SK-N-SH (cell line): ENCODE results near the gene UBAP1L. TPM values are rescaled to one million over a fixed set of nuclear protein-coding genes. Genes with fewer than 3 reads are reported as not detected.
A peak's percentile ranks its signal among the peaks of the same experiment; 100 is the strongest.

Experiments
- CTCF ChIA-PET: fragments of 300-600, 350-600 bp; formaldehyde crosslinking; extraction: SDS; loops from one replicate; lab custom pipeline; 2021; lab: Yijun Ruan, JAX
- POLR2A ChIA-PET: fragments of 350-600 bp; sonication (Branson Sonifier 250); formaldehyde crosslinking; extraction: SDS; loops from one replicate; lab custom pipeline; 2020; ENCODE audit warnings: antibody characterized with exemption, inconsistent platforms; lab: Yijun Ruan, JAX
- DNase-seq: peaks from one replicate; pipeline ENCODE4 v3.0.0; 2012
- H2AFZ ChIP-seq: fragments of 200-600 bp; sonication (generic); 2 replicates; pipeline ENCODE4 v1.8.1; 2016; ENCODE audit warnings: antibody characterized with exemption, mild to moderate bottlenecking, low read depth
- H3F3A ChIP-seq: fragments of 200-600 bp; sonication (generic); replicated peaks from 2 replicates; pipeline ENCODE3; 2016; ENCODE audit warnings: antibody characterized with exemption, mild to moderate bottlenecking; ENCODE audit not compliant: insufficient read depth
- H3K27ac ChIP-seq, 2 experiments: fragments of 200-500 bp in 1 of 2; fragments of 200-600 bp in 1 of 2; sonication (Bioruptor generic) in 1 of 2; sonication (generic), shearing (Covaris generic) in 1 of 2; 2 replicates each; pipeline versions ENCODE4 v1.5.1 to v1.6.1; 2014 to 2016; ENCODE audit warnings: low read depth in 2 of 2, inconsistent platforms in 1 of 2, low read length in 1 of 2, mild to moderate bottlenecking in 1 of 2, mixed read lengths in 1 of 2
- H3K27me3 ChIP-seq: fragments of 200-600 bp; sonication (generic), shearing (Covaris generic); 2 replicates; pipeline ENCODE4 v1.6.1; 2016; ENCODE audit warnings: mixed run types; ENCODE audit not compliant: insufficient read depth
- H3K36me3 ChIP-seq, 2 experiments: fragments of 200-500 bp in 1 of 2; fragments of 200-600 bp in 1 of 2; sonication (Bioruptor generic) in 1 of 2; sonication (generic) in 1 of 2; replicated peaks in 1 of 2; 2 replicates each; pipeline versions ENCODE3 to v1.5.1; 2014 to 2016; ENCODE audit warnings: low read length in 1 of 2, mild to moderate bottlenecking in 1 of 2; ENCODE audit not compliant: insufficient read depth in 2 of 2, control insufficient read depth in 1 of 2
- H3K4me1 ChIP-seq, 2 experiments: fragments of 200-500 bp in 1 of 2; fragments of 200-600 bp in 1 of 2; sonication (Bioruptor generic) in 1 of 2; sonication (generic), shearing (Covaris generic) in 1 of 2; 2 replicates each; pipeline versions ENCODE4 v1.5.1 to v1.6.1; 2014 to 2016; ENCODE audit warnings: low read depth in 1 of 2, low read length in 1 of 2, mixed run types in 1 of 2; ENCODE audit not compliant: insufficient read depth in 2 of 2, control insufficient read depth in 1 of 2
- H3K4me2 ChIP-seq: fragments of 200-600 bp; sonication (generic), shearing (Covaris generic); 2 replicates; pipeline ENCODE4 v1.6.1; 2017; ENCODE audit warnings: mixed run types
- H3K4me3 ChIP-seq, 2 experiments: fragments of 200-500 bp in 1 of 2; fragments of 200-600 bp in 1 of 2; sonication (Bioruptor generic) in 1 of 2; sonication (generic), shearing (Covaris generic) in 1 of 2; 2 replicates each; pipeline versions ENCODE4 v1.5.1 to v1.8.1; 2014 to 2016; ENCODE audit warnings: low read depth in 2 of 2, inconsistent platforms in 1 of 2, low read length in 1 of 2, mild to moderate bottlenecking in 1 of 2, mixed read lengths in 1 of 2, moderate library complexity in 1 of 2
- H3K79me2 ChIP-seq: fragments of 200-600 bp; sonication (generic); 2 replicates; pipeline ENCODE4 v1.8.1; 2017; ENCODE audit warnings: mild to moderate bottlenecking; ENCODE audit not compliant: insufficient read depth
- H3K9ac ChIP-seq: fragments of 200-600 bp; sonication (generic); 2 replicates; pipeline ENCODE4 v1.6.1; 2017; ENCODE audit warnings: mixed run types
- H3K9me2 ChIP-seq: fragments of 200-600 bp; sonication (generic); 2 replicates; pipeline ENCODE4 v1.6.1; 2017; ENCODE audit warnings: mixed run types
- H3K9me3 ChIP-seq: fragments of 200-600 bp; sonication (generic); 2 replicates; pipeline ENCODE4 v1.6.1; 2017; ENCODE audit warnings: mixed run types, mild to moderate bottlenecking, moderate library complexity
- H4K20me1 ChIP-seq: fragments of 200-600 bp; sonication (generic); 2 replicates; pipeline ENCODE4 v1.6.1; 2017; ENCODE audit warnings: mild to moderate bottlenecking, mixed run types; ENCODE audit not compliant: insufficient read depth
- CHD2 ChIP-seq: fragments of 150-350 bp; IDR thresholded peaks from 2 replicates; pipeline ENCODE4 v1.6.1; 2018; ENCODE audit warnings: low read length; ENCODE audit not compliant: partially characterized antibody
- EP300 ChIP-seq, 2 experiments: IDR thresholded peaks; 2 replicates each; pipeline versions ENCODE4 v1.4.0 to v1.6.1; 2012; ENCODE audit warnings: borderline replicate concordance in 1 of 2, low read depth in 1 of 2, low read length in 1 of 2
- MXI1 ChIP-seq: IDR thresholded peaks from 2 replicates; pipeline ENCODE4 v1.6.1; 2012; ENCODE audit warnings: mild to moderate bottlenecking, low read depth, low read length, improper control_type of control experiment
- RAD21 ChIP-seq: IDR thresholded peaks from 2 replicates; pipeline ENCODE4 v1.6.1; 2012; ENCODE audit warnings: mild to moderate bottlenecking, low read length
- RCOR1 ChIP-seq: fragments of 150-350 bp; IDR thresholded peaks from 2 replicates; pipeline ENCODE4 v1.6.1; 2017; ENCODE audit warnings: antibody characterized with exemption, low read length
- SIN3A ChIP-seq: IDR thresholded peaks from 2 replicates; pipeline ENCODE4 v1.6.1; 2012; ENCODE audit warnings: low read depth, mild to moderate bottlenecking, low read length, moderate library complexity, borderline replicate concordance
- SMC3 ChIP-seq: IDR thresholded peaks from 2 replicates; pipeline ENCODE4 v1.6.1; 2012; ENCODE audit warnings: low read depth, low read length, improper control_type of control experiment
- WGBS: methylation state at CpG from one replicate; pipeline ENCODE4 v1.1.6; 2017; ENCODE audit warnings: low lambda C conversion rate; 5-methylcytosine and 5-hydroxymethylcytosine counted together
- polyA plus RNA-seq, 3 experiments: library from polyadenylated mRNA; depleted of rRNA; stranded (reverse); fragments of >200 nt; gene quantifications; 2 replicates each; pipeline ENCODE4 v1.2.3, GENCODE V29; 2012
- TF ChIP-seq, protein P1 (sequence below): fragments of 150-350 bp; IDR thresholded peaks from 2 replicates; pipeline ENCODE4 v1.6.1; 2017; ENCODE audit warnings: antibody characterized with exemption, low read length, low read depth, borderline replicate concordance
- TF ChIP-seq, protein P2 (sequence below): IDR thresholded peaks from 2 replicates; pipeline ENCODE4; 2012
- TF ChIP-seq, protein P3 (sequence below): fragments of 200-600 bp; sonication (generic); IDR thresholded peaks from 2 replicates; pipeline ENCODE4 v1.6.1; 2017; ENCODE audit warnings: antibody characterized with exemption, mild to moderate bottlenecking, moderate library complexity

The UBAP1L gene
- polyA plus RNA-seq, 1 of the 3 experiments (the other 2 are of a cell fraction): 1.8 TPM

DNA sequence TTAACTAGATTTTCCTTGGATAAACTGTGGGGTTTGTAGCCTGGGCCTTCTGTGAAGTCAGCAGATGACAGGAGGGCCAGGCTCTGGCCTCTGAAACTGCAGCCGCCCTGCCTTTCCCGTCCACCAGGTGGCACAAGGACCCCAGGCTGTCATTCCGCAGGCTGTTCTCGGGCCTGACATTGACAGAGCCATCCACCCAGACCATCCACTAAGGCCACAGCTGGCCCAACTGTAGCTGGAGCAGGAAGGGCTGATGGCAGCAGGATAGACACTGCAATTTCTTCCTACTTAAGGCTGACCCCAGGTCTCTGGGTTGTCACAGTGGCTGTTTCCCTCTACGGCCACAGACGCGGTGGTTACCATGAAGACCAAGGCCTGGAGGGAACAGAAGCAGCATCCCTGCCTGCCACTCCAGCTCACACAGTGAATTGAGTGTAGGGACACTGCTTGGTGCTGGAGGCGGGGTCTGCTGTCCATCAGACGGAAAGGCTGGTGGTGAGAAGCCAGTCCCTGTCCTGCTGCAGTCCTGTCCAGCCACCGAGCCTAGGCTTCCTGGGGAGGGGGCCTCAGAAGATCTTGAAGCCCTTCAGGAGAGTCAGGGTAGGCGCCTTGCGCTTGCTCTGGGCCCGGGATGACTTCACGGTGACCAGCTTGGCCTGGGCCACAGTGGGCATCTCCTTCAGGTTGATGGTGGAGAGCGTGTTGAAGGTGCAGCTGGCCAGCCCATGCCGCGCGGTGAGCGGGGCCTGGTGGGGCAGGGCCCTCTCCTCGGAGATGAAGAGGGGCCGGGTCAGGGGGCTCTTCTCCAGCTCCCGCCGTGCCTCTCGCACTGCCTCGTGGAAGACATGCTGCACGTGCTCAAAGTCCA lies 60.4 kb downstream of the UBAP1L start:
- no peak overlapping the region; a peak in 1 of 4 replicates for H3K4me3 ChIP-seq
- H3K9ac ChIP-seq: no peak overlapping the region
- TF ChIP-seq CHD2 (no peak), RAD21 (peak; percentile 93), MXI1 (peak; percentile 75), SMC3 (peak; percentile 97), SIN3A (peak; percentile 51; the same call in 1 of the 2 replicates)
- TF ChIP-seq, protein P1, sequence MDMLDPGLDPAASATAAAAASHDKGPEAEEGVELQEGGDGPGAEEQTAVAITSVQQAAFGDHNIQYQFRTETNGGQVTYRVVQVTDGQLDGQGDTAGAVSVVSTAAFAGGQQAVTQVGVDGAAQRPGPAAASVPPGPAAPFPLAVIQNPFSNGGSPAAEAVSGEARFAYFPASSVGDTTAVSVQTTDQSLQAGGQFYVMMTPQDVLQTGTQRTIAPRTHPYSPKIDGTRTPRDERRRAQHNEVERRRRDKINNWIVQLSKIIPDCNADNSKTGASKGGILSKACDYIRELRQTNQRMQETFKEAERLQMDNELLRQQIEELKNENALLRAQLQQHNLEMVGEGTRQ: no peak
- TF ChIP-seq, protein P2, sequence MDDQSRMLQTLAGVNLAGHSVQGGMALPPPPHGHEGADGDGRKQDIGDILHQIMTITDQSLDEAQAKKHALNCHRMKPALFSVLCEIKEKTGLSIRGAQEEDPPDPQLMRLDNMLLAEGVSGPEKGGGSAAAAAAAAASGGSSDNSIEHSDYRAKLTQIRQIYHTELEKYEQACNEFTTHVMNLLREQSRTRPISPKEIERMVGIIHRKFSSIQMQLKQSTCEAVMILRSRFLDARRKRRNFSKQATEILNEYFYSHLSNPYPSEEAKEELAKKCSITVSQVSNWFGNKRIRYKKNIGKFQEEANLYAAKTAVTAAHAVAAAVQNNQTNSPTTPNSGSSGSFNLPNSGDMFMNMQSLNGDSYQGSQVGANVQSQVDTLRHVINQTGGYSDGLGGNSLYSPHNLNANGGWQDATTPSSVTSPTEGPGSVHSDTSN: peak; percentile 45
- TF ChIP-seq, protein P3, sequence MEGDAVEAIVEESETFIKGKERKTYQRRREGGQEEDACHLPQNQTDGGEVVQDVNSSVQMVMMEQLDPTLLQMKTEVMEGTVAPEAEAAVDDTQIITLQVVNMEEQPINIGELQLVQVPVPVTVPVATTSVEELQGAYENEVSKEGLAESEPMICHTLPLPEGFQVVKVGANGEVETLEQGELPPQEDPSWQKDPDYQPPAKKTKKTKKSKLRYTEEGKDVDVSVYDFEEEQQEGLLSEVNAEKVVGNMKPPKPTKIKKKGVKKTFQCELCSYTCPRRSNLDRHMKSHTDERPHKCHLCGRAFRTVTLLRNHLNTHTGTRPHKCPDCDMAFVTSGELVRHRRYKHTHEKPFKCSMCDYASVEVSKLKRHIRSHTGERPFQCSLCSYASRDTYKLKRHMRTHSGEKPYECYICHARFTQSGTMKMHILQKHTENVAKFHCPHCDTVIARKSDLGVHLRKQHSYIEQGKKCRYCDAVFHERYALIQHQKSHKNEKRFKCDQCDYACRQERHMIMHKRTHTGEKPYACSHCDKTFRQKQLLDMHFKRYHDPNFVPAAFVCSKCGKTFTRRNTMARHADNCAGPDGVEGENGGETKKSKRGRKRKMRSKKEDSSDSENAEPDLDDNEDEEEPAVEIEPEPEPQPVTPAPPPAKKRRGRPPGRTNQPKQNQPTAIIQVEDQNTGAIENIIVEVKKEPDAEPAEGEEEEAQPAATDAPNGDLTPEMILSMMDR: peak; percentile 87
- no peaks in the 10 kb centered on the region for H4K20me1 ChIP-seq
- H3K4me1 ChIP-seq: peaks cover 0 to 9% of the 10 kb centered on the region in 2 experiments; a peak in 1 of 4 replicates
- no peak overlapping the region for H2AFZ ChIP-seq
- H3K9me2 ChIP-seq: no peaks in the 10 kb centered on the region
- no peak overlapping the region for H3K4me2 ChIP-seq
- H3F3A ChIP-seq: no peaks in the 10 kb centered on the region
- H3K36me3 ChIP-seq: no peaks in the 10 kb centered on the region
- 67% methylated on average over 15 of the region's 26 CpGs for WGBS
- POLR2A ChIA-PET: interaction anchor here (1.0 kb wide), 1 partner anchor 48 kb away, joined by 3 read pairs; no protein-coding TSS in a partner anchor
- H3K9me3 ChIP-seq: no peaks in the 10 kb centered on the region
- CTCF ChIA-PET: interaction anchor here (0.5 to 9.3 kb wide), 38 partner anchors 8 to 373 kb away, joined by 3 to 109 read pairs (median 5); partner anchors contain the start of genes KBTBD13, PARP16, PDCD7 and RASL12
- DNase-seq: peak; percentile 92
- no peaks in the 10 kb centered on the region for H3K79me2 ChIP-seq
- H3K27me3 ChIP-seq: no peaks in the 10 kb centered on the region
- no peak overlapping the region; a peak in 1 of 4 replicates for H3K27ac ChIP-seq

DNA sequence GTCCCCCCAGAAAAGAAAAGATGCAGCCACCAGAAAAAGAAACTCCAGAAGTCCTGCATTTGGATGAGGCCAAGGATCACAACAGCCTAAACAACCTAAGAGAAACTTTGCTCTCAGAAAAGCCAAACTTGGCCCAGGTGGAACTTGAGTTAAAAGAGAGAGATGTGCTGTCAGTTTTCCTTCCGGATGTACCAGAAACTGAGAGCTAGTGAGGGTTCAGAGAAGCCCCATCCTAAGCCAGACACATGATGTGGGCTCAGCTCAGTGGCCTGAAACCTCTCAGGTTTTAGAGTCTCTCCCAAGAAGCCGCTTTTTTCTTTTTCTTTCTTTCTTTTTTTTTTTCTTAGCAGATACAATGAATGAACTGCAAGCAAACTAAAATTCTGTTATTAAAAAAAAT lies 62.0 kb downstream of the UBAP1L start:
- no peak overlapping the region for H3K9ac ChIP-seq
- H3K27ac ChIP-seq: no peak overlapping the region
- H3F3A ChIP-seq: no peaks in the 10 kb centered on the region
- no peak overlapping the region for H3K4me2 ChIP-seq
- WGBS: 64% methylated on average over 2 of the region's 2 CpGs
- H2AFZ ChIP-seq: no peak overlapping the region
- H3K27me3 ChIP-seq: no peaks in the 10 kb centered on the region
- no peaks in the 10 kb centered on the region for H3K36me3 ChIP-seq
- no peaks in the 10 kb centered on the region for H4K20me1 ChIP-seq
- no peak for DNase-seq
- peaks cover 0 to 10% of the 10 kb centered on the region in 2 experiments; a peak in 1 of 4 replicates for H3K4me1 ChIP-seq
- TF ChIP-seq EP300 (IDR thresholded peaks at IDR 0.05; ENCODE audit: borderline replicate concordance in 1 of 2, low read depth in 1 of 2, low read length in 1 of 2) (no peak), RCOR1 (no peak)
- no peaks in the 10 kb centered on the region for H3K9me2 ChIP-seq
- H3K9me3 ChIP-seq: no peaks in the 10 kb centered on the region
- ChIA-PET CTCF (interaction anchor here (0.8 to 9.3 kb wide), 8 partner anchors 12 to 349 kb away, joined by 3 to 109 read pairs (median 25); partner anchors contain the start of genes KBTBD13 and RASL12), POLR2A (no interaction called here)
- no peak overlapping the region for H3K4me3 ChIP-seq
- no peaks in the 10 kb centered on the region for H3K79me2 ChIP-seq
